GM21529 (cell line): ENCODE measurements around the gene SEMA6C.
"Not testable (repeated sequence)": the region's sequence is repeated elsewhere in the genome, so short reads cannot be mapped to it uniquely, and the experiment has no call there.

Experiments used
- ATAC-seq: cut with Tn5 transposase; IDR thresholded peaks from one replicate; pipeline ENCODE4 v1.9.1; 2021; ENCODE audit not compliant: unreplicated experiment

SEMA6C gene, protein sequence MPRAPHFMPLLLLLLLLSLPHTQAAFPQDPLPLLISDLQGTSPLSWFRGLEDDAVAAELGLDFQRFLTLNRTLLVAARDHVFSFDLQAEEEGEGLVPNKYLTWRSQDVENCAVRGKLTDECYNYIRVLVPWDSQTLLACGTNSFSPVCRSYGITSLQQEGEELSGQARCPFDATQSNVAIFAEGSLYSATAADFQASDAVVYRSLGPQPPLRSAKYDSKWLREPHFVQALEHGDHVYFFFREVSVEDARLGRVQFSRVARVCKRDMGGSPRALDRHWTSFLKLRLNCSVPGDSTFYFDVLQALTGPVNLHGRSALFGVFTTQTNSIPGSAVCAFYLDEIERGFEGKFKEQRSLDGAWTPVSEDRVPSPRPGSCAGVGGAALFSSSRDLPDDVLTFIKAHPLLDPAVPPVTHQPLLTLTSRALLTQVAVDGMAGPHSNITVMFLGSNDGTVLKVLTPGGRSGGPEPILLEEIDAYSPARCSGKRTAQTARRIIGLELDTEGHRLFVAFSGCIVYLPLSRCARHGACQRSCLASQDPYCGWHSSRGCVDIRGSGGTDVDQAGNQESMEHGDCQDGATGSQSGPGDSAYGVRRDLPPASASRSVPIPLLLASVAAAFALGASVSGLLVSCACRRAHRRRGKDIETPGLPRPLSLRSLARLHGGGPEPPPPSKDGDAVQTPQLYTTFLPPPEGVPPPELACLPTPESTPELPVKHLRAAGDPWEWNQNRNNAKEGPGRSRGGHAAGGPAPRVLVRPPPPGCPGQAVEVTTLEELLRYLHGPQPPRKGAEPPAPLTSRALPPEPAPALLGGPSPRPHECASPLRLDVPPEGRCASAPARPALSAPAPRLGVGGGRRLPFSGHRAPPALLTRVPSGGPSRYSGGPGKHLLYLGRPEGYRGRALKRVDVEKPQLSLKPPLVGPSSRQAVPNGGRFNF

DNA sequence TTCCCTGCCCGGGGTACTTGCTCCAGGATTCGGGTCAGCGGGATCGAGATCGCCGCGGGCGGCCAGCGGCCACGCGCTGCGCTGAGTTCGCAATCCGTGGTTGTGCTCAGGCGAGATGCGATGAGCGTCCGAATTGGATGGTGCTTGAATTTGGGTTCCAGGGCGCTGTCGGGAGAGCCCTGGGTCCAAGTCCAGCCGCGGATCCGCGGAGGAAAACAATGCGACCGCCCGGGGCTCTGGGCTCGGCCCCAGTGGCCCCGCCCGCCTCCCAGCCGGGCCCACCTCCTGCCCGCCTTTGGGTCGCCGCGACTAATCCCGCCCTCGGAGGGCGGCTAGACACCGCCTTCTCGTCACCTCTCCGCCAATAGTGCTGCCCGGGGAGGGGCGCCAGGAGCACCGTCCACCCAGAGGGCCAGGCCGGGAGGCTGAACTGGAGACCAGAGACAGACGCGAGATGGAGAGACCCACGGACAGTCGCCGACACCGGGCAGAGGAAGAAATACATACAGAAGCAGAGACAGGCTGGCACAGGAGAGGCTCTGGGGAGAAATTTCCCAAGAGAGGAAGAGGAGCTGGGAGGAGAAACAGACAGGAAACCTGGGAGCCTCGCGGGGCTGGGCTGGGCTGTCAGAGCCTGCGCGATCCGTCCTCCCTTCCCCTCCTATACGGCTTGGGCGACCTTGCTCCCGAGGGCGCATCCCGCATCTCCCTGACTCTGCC, at the start of gene SEMA6C:
Gene SEMA6C (minus strand): TSS at position 220 of the 720 bp plus-strand sequence. CDS start 4,010 bp downstream, outside the sequence.
- ATAC-seq, result peak; percentile 99

DNA sequence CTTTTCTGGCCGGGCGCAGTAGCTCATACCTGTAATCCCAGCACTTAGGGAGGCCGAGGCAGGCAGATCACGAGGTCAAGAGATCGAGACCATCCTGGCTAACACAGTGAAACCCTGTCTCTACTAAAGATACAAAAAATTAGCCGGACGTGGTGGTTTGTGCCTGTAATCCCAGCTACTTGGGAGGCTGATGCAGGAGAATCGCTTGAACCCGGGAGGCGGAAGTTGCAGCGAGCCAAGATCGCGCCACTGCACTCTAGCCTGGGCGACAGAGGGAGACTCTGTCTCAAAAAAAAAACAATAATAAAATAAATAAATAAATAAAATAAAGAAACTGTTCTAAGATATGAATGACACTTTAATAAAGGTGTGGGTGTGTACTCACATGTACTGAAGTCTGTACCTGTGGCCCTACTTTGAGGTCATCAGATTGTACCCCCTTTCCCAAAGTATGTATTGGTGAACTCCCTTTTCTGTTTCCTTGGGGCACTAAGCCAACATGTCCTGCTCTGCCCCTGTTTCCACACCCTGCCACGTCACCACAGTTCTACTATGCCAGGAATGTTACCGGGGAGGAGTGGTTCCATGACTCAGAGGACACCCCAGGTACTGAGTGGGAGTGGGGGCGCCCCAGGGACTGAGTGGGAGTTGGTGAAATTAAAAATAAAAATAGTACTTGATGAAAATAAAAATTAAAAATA, 48.6 kb upstream of the SEMA6C start:
- ATAC-seq, result not testable (repeated sequence)

DNA sequence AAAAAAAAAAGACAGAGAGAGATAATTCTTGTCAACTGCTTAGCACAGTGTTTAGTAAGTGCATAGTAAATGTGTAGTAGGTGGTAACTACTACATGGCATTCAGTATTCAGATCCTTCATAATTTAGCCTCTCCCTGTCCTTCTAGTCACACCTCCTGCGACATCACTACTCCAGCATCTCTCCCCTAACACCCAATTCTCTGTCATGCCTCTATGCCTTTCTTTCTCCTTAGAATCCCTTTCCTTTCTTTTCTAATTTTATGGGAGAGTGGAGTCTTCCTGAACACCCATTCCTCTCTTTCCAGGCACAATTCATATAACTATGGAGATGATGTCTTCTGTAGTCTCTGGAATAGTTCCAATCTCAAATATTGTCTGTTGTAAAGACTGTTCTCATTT, 47.4 kb upstream of the SEMA6C start:
- ATAC-seq, result no peak

DNA sequence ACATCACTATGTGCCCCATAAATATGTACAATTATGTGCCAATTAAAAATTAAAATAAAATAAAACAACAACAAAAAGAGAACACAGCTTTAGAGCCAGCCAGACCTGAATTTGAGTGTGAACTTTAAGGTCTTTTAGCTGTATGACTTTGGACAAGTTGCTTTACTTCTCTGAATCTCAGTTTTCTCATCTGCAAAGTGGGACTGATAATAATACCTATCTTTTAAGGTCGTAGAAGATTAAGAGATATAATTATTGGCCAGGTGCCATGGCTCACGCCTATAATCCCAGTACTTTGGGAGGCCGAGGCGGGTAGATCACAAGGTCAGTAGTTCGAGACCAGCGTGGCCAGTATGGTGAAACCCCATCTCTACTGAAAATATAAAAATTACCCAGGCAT, 46.9 kb upstream of the SEMA6C start:
- no peak for ATAC-seq

DNA sequence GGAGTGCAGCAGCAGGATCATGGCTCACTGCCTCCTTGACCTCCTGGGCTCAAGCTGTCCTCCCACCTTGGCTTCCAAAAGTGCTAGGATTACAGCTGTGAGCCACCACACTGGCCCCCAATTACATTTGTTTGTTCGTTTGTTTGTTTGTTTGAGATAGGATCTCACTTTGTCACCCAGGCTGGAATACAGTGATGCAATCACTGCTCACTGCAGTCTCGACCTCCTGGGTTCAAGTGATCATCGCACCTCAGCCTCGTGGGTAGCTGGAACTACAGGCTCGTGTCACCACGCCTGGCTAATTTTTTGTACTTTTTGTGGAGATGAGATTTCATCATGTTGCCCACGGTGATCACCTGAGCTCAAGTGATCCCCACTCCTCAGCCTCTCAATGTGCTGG, 45.6 kb upstream of the SEMA6C start:
- no peak for ATAC-seq

DNA sequence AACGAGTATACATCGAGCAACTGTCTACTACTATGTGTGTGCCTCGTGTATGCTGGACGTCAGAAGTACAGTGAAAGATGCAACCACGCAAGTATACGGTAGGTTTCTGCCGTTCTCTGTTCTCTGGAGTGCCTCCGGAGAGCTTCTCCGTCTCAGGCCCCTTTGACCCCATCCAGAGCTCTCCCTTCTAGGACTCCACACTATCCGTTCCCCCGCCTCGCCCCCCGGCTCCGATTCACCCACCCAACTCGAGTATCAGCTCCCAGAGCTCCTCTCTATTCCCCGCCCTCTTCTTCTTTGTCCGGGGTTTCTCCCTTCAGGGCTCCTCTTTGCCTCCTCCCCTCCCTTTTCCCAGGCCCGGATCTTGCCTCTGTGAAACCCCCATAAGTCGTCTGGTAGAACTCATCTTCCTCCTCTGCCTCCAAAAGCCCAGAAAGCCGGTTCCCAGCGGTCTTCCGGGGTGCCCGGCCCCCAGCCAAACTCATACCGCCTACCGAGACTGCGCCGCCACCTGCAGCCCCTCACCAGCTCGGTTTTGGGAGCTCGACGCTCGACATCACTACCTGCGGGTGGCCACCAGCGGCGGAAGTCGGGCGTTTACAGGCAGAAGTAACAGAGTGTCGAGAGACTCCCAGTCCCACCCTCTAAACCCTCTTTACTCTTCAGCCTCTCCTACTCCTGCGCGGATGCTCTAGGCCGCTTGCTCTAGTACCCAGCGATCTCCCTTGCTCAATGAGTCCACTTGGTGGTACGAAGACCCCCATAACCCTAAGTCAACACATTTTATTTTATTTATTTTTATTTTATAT, 43.4 kb upstream of the SEMA6C start, which contains the start of gene VPS72:
Gene VPS72 (minus strand): TSS at position 561 of the 809 bp plus-strand sequence. CDS start 76 bp downstream, at position 485.
- ATAC-seq, result peak; percentile 84

DNA sequence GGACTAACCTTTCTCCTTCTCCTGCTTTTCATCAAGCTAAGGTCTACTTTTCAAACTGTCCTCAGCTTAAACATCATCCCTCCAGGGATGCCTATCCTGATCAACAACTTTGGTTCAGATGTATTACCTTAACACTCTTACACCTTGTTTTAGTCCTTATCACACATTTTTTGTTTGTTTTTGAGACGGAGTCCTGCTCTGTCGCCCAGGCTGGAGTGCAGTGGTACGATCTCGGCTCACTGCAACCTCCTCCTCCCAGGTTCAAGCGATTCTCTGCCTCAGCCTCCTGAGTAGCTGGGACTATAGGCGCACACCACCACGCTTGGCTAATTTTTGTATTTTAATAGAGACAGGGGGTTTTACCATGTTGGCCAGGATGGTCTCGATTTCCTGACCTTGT, 42.2 kb upstream of the SEMA6C start:
- ATAC-seq, result not testable (repeated sequence)

DNA sequence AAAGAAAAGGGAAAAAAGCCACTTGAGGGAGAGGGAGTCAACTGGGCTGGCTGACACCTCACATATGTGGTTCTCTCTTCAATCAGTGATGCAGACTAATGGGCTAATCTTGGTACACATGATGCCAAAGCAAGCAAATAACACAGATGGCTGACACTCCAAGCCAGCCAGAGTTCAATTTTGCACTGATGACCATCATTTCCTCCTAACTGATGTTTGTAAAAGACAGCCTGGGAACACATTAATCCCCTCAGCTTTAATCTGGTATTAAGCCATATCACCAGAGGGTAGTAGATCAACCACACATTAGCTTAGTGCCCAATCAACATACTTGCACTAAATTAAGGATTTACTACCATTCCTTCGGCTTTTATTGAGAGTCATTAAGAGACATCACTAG, 40.8 kb upstream of the SEMA6C start:
- no peak for ATAC-seq

DNA sequence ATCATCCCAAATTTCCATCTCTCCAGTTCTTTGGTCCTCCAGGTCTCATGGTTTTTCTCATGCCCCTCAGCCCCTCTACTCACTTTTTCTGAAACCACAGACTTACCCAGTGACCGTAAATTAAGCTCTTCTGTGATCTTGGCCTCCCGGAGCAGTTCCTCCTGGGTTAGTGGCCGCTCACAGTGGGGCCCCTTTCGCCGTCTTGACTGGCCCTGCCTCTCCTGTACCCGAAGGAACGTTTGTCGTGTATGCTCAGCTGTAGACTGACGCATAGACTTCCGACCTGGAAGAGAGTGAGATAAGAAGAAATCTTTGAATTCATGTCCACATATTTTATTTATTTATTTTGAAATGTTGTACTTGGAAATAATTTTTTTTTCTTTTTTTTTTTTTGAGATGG, 37.8 kb upstream of the SEMA6C start:
- ATAC-seq, result no peak

DNA sequence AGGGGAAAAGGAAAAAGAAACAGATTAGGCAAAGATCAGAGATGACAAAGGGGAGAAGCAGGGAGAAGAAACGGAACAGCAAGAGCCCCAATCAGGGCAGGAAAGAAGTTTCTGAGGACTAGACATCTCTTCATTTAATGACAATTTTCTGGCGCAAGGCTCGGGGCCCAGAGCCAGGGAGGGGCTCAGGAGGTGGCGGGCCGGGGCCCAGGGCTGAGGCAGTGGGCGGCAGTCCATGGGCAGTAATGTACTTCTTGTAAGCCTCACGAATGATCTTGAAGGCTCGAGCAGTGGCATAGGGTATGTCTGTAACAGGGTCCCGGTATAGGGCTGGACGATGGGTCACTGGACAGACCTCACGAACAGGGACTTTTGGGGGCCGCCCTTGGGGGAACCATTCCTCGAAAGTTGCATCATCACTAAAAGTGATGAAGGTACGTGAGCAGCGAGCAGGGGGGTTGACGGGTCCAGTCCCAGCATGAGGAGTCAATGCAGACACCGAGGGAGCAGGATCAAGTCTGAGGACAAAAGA, 30.1 kb upstream of the SEMA6C start:
- no peak for ATAC-seq

DNA sequence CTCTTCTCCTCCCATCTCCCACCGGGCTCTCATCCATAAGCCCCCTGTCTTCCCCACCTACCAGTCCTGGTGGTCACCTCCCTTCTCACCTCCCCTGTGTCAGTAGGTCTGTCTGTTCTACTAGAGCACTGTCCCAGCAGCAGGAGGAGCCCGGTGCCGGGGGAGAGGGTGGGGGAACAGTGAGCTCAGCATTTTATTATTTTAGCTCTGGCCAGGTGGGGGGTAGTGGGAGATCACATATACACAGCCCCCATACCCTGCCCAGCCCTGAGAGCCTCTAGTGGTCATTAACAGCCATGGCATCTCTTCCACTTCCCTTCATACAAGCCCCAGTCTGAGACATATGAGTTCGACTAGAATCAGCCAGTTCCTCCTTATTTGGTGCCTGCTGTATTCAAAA, 29.4 kb upstream of the SEMA6C start, which contains the start of gene TMOD4:
Gene TMOD4 (minus strand): TSS at position 119 of the 400 bp plus-strand sequence. CDS start 1,106 bp downstream, outside the sequence.
- no peak for ATAC-seq

DNA sequence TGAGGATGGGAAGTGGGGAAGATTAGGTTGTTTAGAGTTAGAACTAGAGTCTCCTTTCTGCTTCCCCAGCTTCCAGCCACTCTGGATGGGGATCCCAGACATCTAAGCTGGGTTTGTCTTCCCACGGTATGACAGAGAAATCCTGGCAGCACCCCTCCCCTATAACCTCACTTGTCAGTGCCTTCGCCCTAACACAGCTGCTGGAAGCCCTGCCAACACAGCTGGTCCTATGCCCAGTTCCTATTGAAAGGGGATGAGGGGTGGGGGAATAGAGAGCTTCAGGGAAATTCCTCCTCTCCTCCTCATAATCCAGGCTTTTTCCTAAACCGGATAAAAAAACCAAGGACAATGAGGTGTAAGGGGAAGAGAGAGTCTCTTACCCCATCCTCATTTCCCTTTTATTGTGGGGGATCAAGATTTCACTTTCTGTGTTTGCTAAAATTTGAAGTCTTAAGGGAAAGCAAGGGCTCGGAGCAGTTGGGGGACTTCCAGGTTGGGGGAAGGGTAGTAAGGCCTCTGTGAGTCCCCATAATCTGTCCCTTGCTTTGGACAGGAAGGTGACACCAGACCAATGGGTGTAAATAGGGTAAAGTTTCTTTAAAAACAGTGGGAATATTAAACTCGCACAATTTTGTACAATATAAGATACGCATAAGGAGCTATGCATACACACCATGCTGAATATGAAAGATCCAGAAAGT, 28.8 kb upstream of the SEMA6C start:
- no peak for ATAC-seq

DNA sequence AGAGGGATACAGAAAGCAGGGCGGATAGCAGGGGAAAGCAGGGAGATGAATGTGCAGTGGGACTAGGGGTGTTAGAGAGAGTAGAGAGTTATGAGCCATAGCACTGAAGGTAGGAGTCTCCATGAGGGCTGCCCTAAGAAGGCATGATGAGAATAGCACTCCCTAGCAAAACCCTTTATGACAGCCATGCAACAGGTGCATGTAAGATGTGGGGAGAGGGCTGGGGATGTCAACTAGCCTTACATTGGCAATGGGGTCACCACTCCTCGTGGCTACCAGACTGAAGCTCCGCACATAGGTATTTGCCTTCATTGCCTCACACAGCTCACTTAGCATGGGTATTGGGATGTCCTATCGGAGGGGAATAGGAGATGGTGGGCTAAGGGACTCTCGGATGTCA, 24.8 kb upstream of the SEMA6C start:
- ATAC-seq, result no peak

DNA sequence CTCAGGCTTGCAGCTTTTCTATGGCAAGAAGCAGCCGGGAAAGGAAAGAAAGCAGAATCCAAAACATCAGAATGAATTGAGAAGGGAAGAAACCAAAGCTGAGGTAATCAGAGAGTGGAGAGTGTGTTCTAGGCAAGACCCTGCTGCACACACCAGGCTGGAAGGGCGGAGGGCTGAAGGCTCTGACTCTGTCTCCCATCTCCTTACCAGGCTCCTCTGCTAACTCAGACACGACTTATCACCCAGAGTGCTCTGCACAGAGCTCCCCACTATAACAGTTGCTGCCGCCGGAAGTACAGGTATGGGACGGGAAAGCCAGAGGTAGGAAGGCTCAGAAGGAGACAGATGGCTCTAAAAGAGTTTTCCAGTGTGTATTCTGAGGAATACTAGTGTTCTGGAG, 20.7 kb upstream of the SEMA6C start:
- ATAC-seq, result no peak

DNA sequence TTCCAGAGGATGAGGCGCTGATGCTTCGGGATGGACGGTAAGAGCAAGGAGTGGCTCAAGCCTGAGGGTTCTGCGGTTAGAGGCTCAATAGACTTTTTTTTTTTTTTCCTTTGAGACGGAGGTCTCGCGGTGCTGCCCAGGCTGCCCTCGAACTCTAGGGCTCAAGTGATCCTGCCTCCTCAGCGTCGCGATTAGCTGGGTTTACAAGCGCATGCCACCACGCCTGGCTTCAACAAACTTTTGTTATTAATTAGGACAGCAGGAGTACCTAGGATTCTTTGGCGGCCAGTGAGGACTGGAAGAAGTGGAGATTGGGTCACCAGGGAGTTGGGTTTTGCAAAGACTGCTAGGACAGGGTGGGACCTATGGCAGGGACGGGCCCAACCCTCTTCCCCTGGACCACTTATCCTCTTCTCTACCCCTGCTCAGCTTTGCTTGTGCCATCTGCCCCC, 20.1 kb upstream of the SEMA6C start:
- ATAC-seq, result no peak

DNA sequence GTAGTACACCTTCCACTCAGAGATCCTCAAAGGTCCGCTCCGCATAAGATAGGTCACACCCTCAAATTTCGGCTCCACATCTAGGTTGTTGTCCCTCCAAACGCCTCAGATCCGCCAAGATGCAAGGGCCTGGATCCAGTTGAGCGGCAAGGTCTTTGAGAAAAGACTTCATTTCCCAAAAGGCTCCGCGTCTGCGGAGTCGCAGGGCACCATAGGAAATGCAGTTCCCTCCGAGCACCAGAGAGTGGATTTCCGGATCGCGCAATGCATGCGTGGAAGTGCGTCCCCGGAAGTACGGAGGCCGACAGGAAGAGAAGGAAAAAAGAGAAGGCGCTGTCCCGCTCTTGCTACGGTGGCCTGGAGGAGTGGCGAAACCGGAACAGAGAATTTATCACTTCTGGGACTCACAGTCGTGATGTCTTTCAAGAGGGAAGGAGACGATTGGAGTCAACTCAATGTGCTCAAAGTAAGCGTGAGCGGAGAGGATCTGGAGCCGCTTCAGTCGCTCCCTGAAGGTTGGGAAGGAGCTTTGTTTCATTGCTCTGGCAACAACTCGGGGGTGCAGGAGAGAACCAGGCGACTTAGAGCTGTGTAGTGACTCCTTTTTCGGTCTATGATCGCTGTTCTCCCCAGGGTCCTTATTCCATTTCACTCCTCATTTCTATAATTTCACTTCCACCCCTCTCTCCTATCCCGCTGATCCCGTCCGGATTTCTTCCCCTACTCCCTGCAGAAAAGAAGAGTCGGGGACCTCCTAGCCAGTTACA, 19.5 kb upstream of the SEMA6C start, which contains the start of the genes LYSMD1 and SCNM1:
Gene LYSMD1 (minus strand): TSS at position 165 of the 767 bp plus-strand sequence. CDS start 644 bp downstream, outside the sequence.
Gene SCNM1 (plus strand): TSS at position 407 of the 767 bp plus-strand sequence. CDS start 9 bp downstream, at position 416.
- peak; percentile 85 for ATAC-seq

DNA sequence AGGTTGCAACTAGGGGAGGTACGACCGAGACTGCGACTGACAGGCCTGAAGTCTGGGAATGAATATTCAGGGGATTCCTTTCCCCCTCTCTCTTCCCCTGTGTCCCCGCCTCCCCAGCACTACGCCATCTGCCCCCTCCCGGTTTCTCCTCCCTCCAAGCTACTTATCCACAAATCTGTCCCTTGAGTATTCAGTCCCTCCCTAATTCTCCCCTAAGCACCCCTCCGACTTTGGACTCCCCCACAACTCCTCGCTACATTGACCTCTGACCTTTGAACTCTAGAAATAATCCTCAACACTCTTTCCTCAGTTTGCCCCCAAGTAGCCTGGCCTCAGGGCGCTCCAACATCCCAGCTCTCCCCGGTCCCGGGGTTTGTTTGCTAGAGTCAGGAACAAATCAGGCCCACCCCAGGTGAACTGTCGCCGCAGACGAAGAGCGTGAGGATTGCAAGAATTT, 18.9 kb upstream of the SEMA6C start:
- no peak for ATAC-seq
